Measurements from ENCODE around the gene PKLR.
"Not testable (repeated sequence)": the region's sequence is repeated elsewhere in the genome, so short reads cannot be mapped to it uniquely, and the experiment has no call there.

Gene PKLR

DNA sequence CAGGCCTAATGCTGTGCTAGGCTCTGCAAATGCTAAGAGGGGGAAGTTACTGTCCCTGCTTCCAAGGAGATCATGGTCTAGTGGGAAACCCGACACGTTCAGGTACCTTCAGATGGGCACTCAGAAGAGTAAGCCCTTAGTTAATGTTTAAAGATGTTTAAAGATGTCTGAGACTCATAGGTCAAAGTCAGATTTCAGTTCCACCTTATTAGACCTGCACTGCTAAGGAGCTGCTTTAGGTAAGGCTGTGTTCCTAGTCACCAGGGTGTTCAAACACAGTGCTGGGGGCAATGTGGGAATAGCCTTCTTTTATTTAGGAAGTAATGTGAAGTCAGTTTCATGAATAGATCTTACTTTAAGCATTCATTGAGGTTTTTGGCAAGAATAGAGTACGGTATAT, 15.7 kb upstream of the PKLR start:
- DNase-seq: no peak

DNA sequence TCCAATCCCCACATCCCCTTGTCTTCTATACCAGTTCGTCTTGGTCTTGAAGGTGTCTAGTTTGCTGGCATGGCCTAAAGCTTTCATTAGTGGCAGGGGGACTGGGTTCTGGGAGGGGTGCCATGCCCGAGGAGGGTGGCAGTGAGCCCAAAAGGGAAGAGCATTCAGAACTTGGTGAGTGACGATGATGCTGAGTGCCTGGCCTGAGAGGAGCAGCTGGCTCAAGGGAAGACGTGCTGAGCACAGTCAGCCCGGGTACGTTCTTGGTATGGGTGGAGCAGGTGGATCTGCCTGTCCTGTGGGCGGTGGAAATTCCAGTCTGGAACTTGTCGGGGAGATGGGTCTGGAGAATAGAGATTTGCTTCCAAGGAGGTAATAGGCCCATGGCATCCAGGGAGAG, 12.0 kb upstream of the PKLR start:
- DNase-seq: no peak

DNA sequence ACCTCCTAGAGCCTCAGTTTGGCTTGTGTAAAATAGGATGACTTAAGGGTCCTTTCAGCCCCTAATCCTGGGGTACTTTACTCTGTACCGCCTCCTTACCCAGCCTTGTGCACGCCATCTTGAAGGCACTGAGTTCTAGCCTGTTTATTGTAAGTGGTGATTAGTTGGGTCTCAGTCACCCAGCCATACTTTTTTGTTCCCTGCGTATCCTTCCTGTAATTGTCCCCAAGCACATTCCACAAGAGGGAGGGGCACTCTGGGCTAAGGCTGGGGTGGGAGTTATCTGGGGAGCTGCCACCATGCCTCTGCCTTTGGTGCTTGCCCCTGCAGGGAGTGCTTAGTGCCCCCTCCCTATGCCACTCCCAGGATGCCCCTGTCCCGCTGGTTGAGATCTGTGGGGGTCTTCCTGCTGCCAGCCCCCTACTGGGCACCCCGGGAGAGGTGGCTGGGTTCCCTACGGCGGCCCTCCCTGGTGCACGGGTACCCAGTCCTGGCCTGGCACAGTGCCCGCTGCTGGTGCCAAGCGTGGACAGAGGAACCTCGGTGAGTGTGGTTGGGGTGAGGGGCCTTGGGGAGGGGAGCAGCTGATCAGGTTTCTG, 8.3 kb upstream of the PKLR start:
- no peak for DNase-seq

- DNase-seq: peak; percentile 95 to 97
These were observed 7.5 kb upstream of the PKLR start, which contains the start of gene FDPS for GRCh38 chr1:155308493-155309422. FDPS (plus strand) TSS chr1:155308866; CDS start chr1:155309790, 924 bp downstream.

- DNase-seq: no peak
These were observed 6.1 kb upstream of the PKLR start for GRCh38 chr1:155307247-155307740.

DNA sequence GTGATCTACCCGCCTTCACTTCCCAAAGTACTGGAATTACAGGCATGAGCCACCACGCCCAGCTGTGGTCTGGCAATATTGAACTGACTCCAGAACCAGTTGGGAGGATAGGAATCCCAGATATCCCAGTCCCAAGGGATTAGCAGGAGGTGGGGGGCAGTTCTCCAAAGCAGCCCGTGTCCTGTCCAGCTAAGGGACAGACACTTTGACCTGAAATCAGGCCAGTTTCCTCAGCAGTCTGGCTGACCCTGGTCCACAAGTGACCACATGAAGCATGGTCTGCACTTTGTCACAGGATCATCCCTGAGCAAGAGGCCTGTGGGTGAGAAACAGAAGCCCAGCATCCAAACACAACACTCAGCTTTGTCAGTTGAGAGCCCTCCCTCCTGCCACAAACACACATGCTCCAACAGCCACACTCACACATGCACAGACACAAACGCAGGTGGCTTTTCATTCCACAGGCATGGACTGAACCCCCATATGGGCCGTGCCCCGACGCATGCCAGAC, 4.7 kb upstream of the PKLR start:
- DNase-seq: no peak

DNA sequence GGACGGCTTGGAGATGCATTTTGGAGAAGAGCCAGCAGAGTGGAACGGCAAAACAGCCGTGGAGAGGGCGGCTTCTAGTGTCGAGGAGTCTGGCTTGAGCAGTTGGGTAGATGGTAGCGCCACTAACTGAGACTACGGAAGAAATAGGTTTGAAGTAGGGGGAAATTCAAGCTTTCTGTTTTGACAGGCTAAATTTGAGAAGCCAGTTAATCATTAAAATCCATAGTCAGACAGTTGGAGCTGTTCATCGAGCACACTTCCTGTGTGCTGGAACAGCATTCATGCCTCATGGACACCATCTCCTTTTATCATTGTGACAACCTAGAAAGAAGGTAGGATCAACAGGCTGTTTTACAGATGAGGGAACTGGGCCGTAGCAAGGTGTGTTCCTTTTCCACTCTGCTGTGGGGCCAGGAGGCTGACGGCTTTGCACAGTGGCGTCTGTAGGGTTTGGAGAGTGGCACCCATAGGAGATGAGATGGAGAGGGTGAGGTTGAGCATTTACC, 3.4 kb upstream of the PKLR start:
- no peak for DNase-seq

DNA sequence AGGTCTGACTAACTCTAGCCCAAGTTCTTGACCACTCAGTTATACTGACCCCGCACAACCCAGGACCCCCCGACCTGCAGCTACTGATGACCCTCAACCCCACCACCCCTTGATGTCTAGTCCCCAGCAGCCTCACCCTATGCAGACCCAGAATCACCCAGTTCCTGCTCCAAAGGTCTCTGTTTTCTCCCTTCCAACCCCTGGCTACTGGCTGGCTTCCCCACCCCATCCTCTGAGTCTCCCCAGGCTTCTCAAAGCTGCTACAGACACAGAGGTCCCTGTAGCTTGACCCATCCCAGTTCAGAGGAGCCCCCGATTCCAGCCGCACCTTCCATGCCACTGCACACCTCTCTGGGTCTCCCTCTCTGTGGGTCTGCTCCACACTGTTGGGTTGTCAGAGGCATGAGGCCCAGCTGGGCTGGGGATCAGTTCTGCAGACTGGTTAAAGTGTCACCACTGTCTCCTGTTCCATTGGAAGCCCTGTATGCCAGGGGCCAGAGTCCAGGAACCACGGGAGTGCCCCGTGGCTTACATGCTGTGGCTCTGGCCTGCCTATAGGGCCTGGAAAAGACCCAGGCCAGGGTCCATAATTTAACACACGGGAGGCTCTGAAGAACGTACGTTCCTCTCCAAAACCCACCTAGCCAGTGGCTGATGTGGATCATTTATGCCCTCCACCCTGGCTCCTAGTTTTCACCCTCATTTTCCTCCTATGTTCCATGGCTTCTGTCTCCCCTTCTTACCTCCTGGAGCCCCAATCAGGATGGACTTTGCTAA, 497 bp downstream of the PKLR start:
- DNase-seq: no peak

GRCh38 chr1:155300024-155300423, 1.2 kb downstream of the PKLR start:
- DNase-seq: no peak

DNA sequence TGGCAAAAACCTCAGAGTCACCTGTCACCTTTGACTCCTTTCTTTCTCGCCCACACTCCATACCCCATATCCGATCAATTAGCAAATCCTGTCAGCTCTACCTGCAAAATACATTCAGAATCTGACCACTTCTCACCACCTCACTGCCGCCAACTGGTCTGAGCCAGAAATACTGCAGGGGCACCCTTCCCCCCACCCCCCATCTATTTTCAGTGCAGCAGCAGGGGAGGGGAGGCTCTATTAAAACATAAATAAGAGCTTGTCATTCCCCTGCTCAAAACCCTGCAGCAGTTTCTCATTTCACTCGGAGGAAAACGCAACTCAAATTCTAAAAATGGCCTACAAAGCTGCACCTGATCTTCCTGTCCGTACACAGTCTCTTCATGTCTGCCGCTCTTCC, 3.9 kb downstream of the PKLR start:
- no peak for DNase-seq

GRCh38 chr1:155296661-155297060, 4.6 kb downstream of the PKLR start:
- no peak for DNase-seq

DNA sequence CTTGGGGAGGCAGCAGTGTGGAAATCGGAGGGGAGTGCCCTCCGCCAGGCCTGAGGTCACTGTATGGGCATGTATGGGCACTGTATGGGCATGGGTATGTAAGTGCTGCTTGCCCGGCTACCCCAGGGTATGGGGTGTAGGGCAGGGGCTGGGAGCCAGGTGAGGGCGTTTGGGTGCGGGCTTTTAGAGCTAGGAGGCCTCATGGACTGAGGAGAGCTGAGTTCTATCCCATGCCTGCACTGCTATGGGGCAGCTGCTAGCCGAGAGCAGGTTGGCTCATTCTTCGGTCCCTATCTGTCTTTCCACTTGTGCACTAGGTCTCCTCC, 5.3 kb downstream of the PKLR start:
- DNase-seq: no peak

DNA sequence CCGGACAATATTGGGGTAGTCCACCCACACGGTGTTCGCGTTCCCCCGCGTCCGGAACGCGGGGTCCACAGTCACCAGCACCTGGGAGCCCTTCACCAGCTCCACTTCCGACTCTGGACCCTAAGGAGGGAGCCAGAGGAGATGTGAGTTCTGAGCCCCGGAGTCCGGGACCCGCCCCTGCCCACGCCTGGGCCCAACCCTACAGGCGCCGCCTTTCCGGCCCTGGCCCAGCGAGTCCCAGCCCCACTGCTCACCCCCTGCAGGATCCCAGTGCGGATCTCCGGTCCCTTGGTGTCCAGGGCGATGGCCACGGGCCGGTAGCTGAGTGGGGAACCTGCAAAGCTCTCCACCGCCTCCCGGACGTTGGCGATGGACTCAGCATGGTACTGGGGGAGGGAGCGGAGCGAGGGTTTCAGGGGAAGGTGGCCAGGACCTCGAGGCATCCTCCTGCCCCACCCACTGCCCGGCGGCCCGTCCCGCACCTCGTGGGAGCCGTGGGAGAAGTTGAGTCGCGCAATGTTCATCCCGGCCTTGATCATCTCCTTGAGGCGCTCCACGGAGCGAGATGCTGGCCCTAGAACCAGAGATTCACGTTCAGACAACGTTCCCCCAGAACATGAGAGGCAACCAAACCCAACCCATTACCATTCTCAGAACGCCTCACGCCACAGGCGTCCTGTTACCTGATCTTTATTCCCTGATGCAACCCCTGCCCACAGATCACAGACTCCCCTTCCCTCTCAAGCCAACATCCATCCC, 5.9 kb downstream of the PKLR start:
- no peak for DNase-seq

- no peak for DNase-seq
These were observed 6.6 kb downstream of the PKLR start for GRCh38 chr1:155294520-155295182.

- DNase-seq: no peak
These were observed 8.0 kb downstream of the PKLR start for GRCh38 chr1:155293086-155293749.

- not testable (repeated sequence) for DNase-seq
These were observed 10.2 kb downstream of the PKLR start for GRCh38 chr1:155291006-155291405.

- no peak for DNase-seq
These were observed 13.2 kb downstream of the PKLR start for GRCh38 chr1:155287987-155288543.

DNA sequence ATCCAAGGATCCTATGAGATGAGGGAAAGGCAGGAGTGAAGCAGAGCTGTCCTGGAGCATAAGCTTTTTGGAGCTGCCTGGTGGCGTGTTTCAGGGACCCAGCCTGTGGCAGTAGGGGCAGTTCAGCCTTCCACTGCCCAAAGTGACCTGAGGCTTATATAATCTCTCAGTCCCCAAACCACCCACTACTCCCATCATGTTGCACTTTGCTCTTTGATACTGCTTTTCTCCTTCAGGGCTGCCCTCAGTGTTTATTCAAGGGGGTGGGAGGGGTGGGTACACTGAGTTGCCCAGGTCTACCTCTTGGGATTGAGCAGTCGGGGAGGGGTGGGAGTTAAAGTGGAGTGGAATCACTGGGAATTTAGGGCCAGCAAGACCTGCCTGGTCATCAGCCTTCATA, 14.7 kb downstream of the PKLR start:
- DNase-seq: no peak

DNA sequence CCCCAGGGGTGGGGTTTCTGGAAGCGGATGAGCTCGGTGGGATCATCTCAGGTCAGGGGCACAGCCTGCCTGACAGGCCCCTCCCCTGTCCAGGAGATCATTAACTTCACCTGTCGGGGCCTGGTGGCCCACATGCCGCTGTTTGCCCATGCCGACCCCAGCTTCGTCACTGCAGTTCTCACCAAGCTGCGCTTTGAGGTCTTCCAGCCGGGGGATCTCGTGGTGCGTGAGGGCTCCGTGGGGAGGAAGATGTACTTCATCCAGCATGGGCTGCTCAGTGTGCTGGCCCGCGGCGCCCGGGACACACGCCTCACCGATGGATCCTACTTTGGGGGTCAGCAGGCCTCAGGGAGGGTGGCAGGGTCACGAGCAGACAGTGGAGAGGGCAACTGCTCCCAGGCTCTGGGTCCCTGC, 15.6 kb downstream of the PKLR start:
- DNase-seq: no peak

DNA sequence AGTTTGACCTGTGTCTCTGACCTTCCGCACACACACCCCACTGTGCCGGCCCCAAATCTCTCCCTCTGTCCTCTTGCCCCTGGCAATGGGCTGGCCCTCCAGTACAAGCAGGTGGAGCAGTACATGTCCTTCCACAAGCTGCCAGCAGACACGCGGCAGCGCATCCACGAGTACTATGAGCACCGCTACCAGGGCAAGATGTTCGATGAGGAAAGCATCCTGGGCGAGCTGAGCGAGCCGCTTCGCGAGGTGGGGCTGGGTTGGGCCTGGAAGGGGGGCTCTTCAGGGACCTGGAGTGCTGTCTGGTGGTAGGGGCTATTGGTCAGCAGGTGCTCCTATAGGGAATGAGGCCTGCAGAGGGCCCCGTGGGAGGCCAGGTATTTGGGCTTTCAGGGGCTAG, 16.2 kb downstream of the PKLR start:
- no peak for DNase-seq

DNA sequence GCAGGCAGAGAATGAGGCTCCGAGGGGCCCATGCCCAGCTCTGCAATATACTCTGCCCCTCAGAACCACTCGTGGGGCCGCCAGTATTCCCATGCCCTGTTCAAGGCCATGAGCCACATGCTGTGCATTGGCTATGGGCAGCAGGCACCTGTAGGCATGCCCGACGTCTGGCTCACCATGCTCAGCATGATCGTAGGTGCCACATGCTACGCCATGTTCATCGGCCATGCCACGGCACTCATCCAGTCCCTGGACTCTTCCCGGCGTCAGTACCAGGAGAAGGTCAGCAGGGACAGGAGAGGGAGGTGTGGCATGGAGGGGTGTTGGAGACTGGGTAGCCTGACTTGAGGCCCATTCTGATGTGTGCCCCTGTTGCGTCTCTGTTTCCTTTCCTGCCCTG, 16.8 kb downstream of the PKLR start:
- no peak for DNase-seq

Measured in activated CD4-positive, alpha-beta T cell treated with anti-CD3 and anti-CD28 coated beads, Interleukin-2, amount 50 U/mL, for 4 hours (primary cell).